Hematopoietic multipotent progenitor cell treated with erythropoietin and hydrocortisone succinate and interleukin-3 and kit ligand, for 17 days (in vitro differentiated cells): Measurements from ENCODE around the gene SARNP.

Experiments used
- DNase-seq: peaks from one replicate; pipeline ENCODE4 v3.0.0-alpha.2; 2015; ENCODE audit warnings: low spot score

SARNP gene

GRCh38 chr12:55707841-55708694, 109.5 kb downstream of the SARNP start, which contains the start of gene ITGA7:
Gene ITGA7, minus strand, starts transcription at chr12:55707904. Its CDS starts 222 bp downstream, at chr12:55707682.
- no peak for DNase-seq
